Left cardiac atrium (tissue), 4 donors: Measurements from ENCODE around the gene ODC1. TPM values are rescaled to one million over a fixed set of nuclear protein-coding genes. Genes with fewer than 3 reads are reported as not detected.
A peak's percentile ranks its signal among the peaks of the same experiment; 100 is the strongest.

Experiments used
- ATAC-seq, 2 donors: fragments of 200-7000 bp; cut with Tn5 transposase; one replicate each; pipeline ENCODE4 v1.9.1; 2020; ENCODE audit warnings: mild to moderate bottlenecking in 2 of 2, moderate library complexity in 2 of 2
- DNase-seq: peaks from one replicate; pipeline ENCODE4 v3.0.0-alpha.2; 2020
- intact Hi-C, 2 donors: fragments of 100-400 bp; cut with DNase I; formaldehyde crosslinking; loops; one replicate each; pipeline versions ENCODE4 v1.14.1 to v1.15.1; 2022 to 2023
- total RNA-seq, 2 donors: library from RNA; stranded (reverse); fragmentation: NEBNext Ultra II Directional; extraction: Animal tissue kit (Norgen Biotek cat#: 25700); gene quantifications; one replicate each; pipeline ENCODE4 v1.2.1, GENCODE V29; 2021
- donor health status: DM: no; HTN: yes; CAD: no.
- donor health status: DM: no; HTN: yes; CAD: no; lungs with severe emphysema.
- donor health status: DM: yes; HTN: yes; CAD: no.
- donor health status: Dilated cardiomyopathy.

The ODC1 gene
- total RNA-seq, 2 donors from 2014 or later = 26.7 to 40.5 TPM

DNA sequence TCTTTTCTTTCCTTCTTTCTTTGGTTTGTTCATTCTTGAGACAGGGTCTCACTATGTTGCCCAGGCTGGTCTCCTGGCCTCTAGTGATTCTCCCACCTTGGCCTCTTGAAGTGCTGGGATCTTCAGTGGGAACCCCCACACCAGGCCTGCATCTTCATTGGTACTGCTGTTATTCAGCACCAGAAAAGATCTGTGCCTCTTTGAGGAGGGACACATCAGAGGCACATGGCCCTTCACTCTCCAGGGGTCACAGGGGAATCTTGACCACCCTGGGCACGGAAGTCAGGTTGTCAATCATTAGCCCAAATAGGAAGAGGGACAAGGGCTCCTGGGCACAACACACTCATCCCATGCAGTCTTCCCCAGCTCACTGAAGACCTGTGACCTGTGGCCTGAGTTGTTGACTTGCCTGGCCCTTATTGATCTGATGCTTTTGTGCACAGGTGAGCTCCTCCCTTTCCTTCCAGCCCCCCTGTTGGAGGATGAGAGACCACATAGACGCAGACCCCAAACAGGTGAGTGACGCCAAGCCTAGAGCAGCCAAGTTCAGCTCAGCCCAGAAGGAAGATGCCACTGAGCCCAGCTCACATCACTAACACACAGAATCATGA is 33.0 kb upstream of the ODC1 start:
- DNase-seq = no peak
- no peak for ATAC-seq
- intact Hi-C loops = no loop called here

DNA sequence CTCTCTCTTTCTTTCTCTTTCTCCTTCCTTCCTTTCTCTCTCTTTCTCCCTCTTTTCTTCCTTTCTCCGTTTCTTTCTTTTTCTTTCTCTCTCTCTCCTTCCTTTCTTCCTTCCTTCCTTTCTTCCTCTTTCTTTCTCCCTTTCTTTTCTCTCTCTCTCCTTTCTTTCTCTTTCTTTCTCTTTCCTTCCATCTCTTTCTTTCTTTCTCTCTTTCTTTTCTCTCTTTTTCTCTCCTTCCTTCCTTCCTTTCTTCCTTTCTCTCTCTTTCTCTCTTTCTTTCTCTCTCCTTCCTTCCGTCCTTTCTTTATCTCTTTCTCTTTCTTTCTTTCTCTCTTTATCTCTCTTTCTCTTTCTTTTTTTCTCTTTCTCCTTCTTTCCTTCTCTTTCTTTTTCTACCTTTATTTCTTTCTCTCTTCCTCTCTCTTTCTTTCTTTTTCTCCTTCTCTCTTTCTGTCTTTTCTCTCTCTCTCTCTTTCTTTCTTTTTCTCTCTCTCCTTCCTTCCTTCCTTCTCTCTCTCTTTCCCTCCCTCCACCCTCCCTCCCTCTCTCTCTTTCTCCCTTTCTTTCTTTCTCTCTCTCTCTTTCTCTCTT is 32.3 kb upstream of the ODC1 start:
- DNase-seq (no peak), ATAC-seq (no peak)
- intact Hi-C loops = no loop called here

DNA sequence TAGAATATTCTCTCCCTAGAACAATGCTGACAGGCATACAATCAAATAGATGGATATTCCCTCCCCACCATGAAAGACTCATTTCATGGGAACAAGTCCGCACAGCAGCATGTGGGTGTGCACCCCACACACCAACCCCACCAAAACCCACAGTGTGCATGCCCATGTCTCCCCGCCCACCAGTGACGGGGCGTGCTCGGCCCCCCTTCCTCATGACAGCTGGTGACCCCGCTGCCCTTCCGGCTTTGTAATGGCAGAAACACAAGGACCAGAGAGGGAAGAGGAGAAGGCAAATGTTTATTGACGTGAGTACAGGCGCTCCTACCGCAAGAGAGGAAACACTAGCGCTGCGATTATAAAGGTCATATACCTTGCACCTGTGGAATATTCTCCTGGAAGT is 30.8 kb upstream of the ODC1 start:
- ATAC-seq = no peak
- DNase-seq = no peak
- intact Hi-C loops = no loop called here

DNA sequence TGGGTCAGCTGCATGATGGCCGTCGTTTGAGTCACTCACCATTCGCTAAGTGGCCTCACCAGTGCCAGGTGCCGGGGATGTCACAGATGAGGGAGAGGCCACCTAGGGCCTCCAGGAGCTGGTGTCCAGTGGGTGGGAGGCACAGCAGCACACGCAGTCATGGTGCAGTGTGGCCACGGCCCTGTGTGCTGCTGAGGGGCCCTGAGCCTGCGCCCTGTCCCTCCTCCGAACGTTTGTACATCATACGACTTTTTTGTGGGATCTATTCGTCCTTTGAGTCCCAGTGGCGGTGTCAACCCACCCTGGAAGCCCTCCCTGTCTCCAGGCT is 30.1 kb upstream of the ODC1 start:
- intact Hi-C loops = no loop called here
- no peak for ATAC-seq
- no peak for DNase-seq

DNA sequence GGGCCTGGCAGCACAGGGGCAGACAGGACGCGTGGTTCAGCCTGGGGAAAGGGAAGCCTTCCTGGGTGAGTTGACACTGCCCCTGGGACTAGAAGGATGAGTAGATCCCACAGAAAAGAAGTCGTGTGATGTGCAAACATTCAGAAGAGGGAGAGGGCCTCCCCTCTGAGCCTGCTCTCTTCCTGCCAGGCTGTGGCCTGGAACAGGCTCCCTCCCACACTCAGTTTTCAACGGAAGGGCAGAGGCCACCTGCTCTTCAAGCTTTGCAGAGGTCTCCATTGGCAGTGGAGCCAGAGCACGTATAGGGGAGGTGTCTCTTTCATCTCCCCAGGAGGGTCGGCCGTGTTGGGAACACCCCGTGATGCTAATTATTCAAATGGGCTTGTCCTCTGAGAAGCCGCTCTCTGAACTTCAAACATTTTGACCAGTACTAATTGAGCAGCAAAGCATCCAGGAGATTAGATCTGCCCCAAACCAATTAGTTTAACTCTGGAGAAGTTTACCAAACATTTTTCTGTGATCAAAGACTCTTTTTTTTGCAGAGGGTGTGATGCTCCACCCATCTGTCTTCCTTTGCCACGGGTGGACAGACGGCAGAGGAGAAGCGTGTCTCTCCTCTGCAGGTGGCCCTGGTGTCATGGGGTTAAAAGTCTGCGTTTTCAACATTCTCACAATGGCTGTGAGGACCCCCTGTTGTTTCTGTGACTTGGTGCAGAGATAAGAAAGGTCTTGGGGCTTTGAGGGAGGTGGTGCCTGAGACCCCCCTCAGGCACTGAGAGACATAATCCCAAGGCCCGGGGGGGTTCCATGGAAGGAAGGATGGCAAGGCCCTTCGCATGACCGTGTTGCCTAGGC is 29.5 kb upstream of the ODC1 start:
- no peak for DNase-seq
- intact Hi-C loops = no loop called here
- ATAC-seq = no peak

DNA sequence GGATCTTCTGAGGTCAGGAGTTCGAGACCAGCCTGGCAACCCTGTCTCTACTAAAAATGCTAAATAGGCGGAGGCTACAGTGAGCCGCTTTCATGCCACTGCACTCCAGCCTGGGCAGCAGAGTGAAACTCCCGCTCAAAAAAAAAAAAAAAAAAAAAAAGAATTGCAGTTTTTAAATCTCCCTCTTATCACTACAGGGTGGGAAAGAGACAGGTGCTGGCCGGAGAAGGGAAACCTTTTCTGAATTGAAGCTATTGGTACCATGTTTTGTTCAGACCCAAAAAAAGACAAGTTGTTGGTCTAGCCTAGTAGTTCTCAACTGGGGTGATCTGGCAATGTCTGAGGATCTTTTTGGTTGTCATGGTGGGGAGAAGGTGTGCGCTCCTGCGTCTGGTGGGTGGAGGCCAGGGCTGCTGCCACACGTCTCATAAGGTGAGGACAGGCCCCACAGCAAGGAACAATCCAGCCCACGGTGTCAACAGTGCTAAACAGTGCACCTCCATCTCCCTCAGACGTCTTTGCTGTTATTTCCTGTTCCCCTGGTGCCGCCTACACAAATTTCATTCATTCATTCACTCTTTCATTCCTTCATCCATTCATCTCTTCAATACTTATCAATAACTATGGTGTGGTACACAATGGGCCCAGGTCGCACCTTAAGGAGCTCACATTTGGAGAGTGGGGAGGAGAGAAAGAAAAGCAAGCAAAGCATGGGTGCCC is 28.8 kb upstream of the ODC1 start:
- ATAC-seq (no peak), DNase-seq (no peak)
- intact Hi-C loops = no loop called here

DNA sequence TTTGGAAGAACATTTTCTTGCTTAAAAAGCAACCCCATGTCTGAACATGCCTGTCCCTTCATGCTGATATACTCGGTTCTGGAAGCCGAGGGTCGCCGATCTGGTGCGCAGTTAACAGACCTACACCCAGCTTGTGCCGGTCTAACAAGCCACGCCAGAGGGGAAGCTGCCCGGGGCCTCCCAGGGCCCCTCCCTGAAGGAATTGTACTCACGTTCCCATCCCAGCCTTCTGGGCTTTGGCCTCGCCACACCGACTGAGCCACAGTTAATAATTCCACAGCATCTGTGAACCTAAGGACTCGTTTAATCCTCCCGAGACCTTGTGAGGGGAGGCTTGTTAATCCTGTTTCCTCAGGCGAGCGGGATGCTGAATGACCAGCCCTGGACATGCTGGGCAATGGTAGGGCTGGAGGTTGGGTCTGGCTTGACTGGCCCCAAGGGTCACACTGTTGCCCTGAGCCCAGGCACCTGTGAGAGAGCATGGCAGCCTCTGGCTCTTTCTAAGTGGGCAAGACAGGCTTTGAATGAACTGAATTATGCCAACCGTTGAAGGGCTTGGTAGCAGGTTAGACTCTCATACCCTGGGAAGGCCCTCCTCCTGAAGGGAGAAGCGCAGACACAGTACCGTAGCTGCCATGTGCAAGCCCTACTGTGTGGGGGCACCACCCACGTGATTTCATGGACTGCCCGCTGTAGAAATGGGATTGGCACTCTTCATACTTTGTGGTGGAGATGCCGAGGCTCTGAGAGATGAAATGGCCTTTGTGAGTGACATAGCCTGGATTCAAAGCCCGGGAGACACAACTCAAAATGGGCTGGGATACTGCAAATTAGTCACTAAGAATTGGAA is 27.9 kb upstream of the ODC1 start:
- ATAC-seq (no peak), DNase-seq (no peak)
- intact Hi-C loops = no loop called here

DNA sequence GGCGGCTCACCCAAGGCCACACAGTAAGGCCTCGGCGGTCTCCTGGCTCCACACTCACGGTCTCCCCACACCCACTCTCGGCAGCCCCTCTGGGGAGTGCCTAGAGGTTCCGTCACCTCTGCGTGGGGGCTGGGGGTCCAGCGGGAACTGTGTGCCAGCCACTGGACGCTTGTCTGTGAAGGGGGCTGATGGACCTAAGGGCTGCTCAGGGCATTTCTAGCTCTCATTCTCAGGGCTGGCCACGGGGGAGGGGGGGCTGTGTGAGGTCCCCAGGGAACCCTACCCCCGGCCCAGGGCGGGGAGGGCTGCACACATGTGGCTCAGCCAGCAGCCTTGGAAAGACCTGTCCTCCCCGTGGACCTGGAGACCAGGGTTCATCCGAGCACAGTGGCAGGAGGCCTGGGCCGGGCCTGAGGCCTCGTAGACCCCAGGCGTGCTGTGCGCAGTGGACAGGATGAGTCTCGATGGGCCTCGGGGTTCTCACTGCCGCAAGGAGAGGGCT is 27.1 kb upstream of the ODC1 start:
- ATAC-seq (no peak), DNase-seq (no peak)
- intact Hi-C loops = no loop called here

DNA sequence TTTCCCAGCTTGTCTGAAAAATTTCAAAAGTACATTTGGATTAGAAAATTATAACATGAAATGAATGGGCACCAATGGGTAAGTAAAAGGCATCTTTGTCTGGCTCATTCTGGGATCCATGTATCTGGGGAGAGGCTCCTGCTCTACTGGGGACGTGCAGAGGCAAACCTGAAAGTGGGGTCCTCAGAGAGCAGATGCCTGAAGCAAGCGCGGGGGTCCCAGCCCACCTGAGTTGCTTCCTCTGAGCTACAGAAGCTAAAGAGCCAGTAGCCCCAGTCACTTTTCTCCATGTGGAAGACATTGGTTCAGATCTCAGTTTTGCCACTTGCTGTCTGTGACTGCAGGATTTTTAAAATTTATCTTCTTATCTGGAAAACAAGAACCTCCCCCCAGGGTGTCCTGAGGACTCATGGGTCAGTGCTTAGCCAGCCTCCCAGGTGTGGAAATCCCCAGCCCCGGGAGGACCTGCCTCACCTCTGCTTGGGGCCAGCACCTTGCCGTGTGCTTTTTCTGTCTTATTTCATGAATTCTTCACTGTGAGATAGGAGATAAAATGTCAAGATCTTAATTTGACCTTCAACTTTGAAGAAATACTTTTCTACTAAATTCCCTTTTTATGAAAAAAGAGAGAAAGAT is 25.1 kb upstream of the ODC1 start:
- ATAC-seq (no peak), DNase-seq (no peak)
- intact Hi-C loops = no loop called here

DNA sequence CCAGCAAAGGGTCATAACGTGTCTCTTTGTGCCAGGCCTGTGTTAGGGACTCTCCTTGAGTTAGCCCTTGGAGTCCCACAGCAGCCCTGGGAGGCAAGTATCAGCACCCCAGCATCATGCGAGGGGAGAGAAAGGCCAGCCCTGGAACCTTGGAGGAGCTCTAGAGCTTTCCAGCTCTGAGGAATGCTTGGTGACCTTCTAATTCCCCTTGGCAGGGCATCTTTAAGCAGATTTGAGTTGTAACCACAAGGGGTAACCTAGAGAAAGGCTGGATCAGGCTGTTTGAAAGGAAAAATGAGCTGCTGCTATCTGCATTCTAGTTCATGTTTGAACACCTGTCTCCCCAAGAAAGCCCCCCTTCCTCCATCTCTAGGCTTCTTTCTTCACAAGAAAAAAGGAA is 23.8 kb upstream of the ODC1 start:
- DNase-seq = no peak
- intact Hi-C loops = no loop called here
- no peak for ATAC-seq

DNA sequence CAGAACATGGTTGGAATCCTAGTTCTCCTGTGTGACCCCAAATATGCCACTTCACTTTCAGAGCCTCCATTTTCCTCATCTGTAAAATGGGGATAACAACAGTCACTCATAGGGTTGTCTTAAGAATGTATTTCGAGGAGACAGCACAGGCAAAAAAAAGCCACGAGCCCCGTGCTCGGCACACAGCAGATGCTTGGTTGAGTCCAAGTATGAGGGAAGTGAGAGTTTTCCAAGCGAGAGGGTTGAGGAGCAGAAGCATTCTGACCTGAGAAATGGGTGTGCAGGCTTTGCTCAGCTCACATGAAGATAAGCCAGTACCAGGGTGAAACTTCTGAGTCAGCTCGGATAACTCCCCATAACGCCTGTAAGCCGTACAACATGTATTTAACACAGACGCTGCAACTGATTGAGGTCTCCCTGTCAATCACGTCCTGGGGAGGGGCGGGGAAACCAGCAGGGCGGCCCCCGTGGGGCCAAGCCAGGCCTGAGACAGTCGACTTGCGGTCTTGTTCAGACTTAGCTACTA is 23.0 kb upstream of the ODC1 start:
- ATAC-seq (no peak), DNase-seq (no peak)
- intact Hi-C loops = no loop called here

DNA sequence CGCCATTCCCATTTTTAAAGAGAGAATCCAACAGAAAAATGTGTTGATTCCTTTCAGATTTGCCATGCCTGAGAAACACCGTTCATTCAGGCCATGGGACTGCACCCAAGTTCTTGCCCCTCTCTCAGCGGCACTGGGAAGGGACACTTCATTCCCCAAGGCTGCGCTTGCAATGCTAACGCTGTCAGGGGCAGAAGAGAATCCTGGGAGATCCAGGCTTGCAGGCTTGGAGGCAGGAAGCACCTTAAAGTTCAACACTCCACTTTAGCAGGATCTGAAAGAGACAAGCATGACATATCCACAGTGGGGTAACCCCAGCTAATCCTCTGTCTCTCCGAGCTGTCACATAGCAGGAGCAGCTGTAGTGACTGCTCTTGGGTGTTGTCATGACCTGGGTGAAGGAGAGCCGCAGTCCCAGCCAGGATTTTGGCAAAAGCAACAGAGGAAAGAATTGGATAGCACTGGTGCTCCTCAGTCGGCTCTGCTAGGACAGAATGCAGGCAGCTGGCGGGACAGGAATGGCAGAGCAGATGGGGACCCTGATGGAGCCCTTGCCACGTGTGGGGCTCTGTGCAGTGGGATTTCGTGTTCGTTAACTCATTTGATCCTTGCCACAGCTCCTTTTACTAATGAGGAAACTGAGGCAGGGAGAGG is 22.0 kb upstream of the ODC1 start:
- intact Hi-C loops = no loop called here
- DNase-seq (no peak), ATAC-seq (peak in 1 of 2 donors; percentile 18)

DNA sequence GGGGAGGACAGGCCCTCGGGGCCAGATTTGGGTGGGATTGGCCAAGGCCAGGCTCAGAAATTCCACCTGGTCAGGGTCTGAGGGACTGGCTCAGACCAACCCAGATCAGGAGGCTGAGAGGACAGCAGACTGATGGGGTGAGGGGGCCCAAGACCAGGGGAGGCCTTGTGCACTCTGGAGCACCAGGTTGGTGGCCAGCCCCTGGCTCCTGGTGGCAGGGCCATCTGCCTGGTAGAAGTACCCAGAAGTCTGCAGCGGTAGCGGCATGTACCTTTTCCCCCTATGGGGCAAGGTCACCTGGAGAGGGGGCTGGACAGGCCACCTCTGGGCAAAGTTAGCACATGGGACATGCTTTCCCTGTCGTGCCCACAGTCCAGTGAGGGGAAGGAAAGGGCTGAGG is 21.2 kb upstream of the ODC1 start:
- intact Hi-C loops = no loop called here
- no peak for DNase-seq

DNA sequence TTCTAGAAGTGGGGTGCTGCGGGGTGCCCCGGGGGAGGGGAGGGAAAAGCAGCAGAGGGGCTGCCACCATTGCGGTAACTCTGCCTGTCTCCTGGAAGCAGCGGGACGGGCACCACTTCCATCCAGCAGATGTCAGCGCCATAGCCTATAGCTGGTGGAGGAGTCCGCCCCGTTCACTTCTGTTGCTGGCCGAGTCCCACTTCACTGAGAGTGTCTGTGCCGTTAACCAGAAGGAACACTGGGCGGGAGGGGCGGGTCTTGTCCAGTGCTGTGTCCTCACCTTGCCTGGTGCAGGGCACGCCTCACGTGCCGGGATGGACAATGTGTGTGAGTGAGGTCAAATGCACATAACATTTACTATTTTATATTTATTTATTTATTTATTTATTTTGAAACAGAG is 19.3 kb upstream of the ODC1 start:
- no peak for ATAC-seq
- no peak for DNase-seq
- intact Hi-C loops = no loop called here

More for the DNA sequence above, 21.2 kb upstream of the ODC1 start:
- ATAC-seq = no peak

DNA sequence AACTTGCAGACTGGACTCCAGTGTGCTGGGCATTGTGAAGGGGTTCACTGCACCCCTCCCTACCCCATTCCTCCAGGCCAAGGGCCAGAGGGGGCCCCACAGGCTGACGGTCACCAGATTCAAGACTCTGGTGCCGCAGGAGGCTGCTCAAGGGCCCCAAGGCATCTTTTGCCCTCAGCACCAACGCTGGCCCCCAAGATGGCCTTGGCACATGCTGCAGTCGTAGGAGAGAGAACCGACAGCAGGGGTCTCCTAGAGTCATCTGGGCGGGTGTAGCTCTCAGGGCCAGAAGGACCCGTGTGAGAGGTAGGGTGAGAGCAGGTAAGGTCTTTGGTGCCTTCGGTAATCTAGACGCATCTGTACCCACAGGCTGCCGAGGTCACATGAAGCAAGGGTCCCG is 18.7 kb upstream of the ODC1 start:
- DNase-seq = no peak
- intact Hi-C loops = no loop called here

DNA sequence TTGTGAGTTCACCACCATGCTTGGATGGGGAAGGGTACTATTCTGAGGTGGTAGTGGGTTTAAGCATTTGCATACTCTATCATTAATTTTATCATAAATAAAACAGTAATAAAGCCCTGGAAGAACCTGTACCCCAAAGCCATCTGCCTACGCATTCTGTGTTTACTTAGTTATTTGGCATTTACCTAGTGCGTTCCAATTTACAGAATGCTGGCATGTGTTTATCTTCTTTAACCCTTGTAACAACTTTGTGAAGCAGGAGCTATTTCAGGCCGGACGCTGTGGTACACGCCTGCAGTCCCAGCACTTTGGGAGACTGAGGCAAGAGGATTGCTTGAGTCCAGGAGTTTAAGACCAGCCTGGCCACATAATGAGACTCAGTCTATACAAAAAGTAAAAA is 17.8 kb upstream of the ODC1 start:
- intact Hi-C loops = no loop called here
- DNase-seq = no peak
- no peak for ATAC-seq

More for the DNA sequence above, 18.7 kb upstream of the ODC1 start:
- ATAC-seq = no peak

DNA sequence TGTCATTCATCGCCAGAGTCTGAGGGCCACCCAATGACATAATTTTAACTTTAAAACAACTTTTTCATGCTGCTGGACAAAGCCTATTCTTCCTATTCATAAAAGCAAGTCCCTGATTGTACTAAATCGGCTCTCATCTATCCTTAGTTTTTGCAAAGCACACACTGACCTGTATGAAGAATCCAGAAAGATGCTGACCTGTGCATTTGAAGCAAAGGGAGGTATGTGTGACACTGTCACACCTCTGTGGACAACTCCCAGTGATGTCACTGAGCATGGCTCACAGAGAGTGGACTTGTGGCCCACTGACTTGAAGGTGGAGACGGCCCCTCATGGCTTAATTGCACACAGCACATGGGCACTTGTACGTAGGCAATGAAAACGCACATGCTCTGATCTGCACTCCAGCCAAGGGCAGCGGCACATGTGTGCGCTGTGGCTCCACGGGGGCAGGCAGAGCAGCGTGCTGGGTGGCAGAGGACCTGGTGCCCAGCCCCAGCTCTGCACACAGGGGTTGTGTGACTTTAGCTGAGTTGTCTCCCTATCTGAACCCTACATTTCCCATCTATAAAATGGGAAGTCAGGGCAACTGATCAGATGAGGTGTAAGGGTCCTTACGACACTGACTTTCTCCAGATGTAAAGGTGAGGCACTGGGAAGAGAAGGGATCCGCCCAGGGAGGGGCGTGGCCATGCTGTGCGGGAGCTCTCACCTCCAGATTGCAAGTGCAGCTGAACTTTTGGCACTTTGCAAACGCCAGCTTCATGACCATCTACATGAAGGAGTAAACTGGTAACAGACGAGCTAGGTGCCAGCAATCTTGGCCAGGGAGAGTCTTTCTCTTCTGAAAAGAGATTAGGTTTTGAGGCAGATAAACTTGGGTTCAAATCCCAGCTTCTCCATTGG is 14.3 kb upstream of the ODC1 start:
- intact Hi-C loops = no loop called here
- DNase-seq = no peak
- no peak for ATAC-seq
